Body of pancreas (tissue), 4 donors: ENCODE results near the gene SORCS1. TPM values are rescaled to one million over a fixed set of nuclear protein-coding genes. Genes with fewer than 3 reads are reported as not detected.

Source experiments
- ATAC-seq: fragments of 150-250 bp; one replicate; pipeline ENCODE4 v1.9.1; 2016
- DNase-seq, 4 donors: peaks; one replicate each; pipeline ENCODE4 v3.0.0-alpha.2; 2019
- H3K27ac ChIP-seq, 4 donors: fragments of 200-600 bp; sonication (generic); 1 replicate in 3 of 4; 2 replicates in 1 of 4; pipeline versions ENCODE4 v1.5.1 to v1.6.1; 2016 to 2019; ENCODE audit warnings: mild to moderate bottlenecking in 1 of 4, mixed read lengths in 1 of 4, moderate library complexity in 1 of 4
- H3K27me3 ChIP-seq, 2 donors: fragments of 200-600 bp; sonication (generic); one replicate each; pipeline ENCODE4 v1.6.0; 2016; ENCODE audit warnings: mild to moderate bottlenecking in 1 of 2
- H3K36me3 ChIP-seq, 2 donors: fragments of 200-600 bp; sonication (generic); replicated peaks in 1 of 2; 2 replicates each; pipeline ENCODE4 v1.5.1; 2016; ENCODE audit warnings: low read depth in 2 of 2; ENCODE audit not compliant: insufficient read depth in 1 of 2
- H3K4me1 ChIP-seq: fragments of 200-600 bp; sonication (generic); one replicate; pipeline ENCODE4 v1.6.0; 2016
- H3K4me3 ChIP-seq, 2 donors: fragments of 200-600 bp; sonication (generic); 1 replicate in 1 of 2; 2 replicates in 1 of 2; pipeline ENCODE4 v1.5.1; 2016 to 2019
- H3K9me3 ChIP-seq, 3 donors: fragments of 200-600 bp; sonication (generic); 1 replicate in 2 of 3; 2 replicates in 1 of 3; pipeline ENCODE4 v1.5.1; 2016
- CTCF ChIP-seq, 7 experiments: fragments of 450-650 bp in 4 of 7; fragments of 200-600 bp in 3 of 7; sonication (generic) in 3 of 7; IDR thresholded peaks; one replicate each; pipeline ENCODE4 v1.5.1; 2016 to 2019; ENCODE audit warnings: antibody characterized with exemption in 7 of 7
- POLR2A ChIP-seq, 3 donors: fragments of 450-650 bp; IDR thresholded peaks; one replicate each; pipeline ENCODE4 v1.6.1; 2016; ENCODE audit warnings: antibody characterized with exemption in 3 of 3, mild to moderate bottlenecking in 2 of 3
- WGBS, 2 donors: methylation state at CpG; one replicate each; pipeline ENCODE4 v1.1.5; 2017; 5-methylcytosine and 5-hydroxymethylcytosine counted together
- intact Hi-C: fragments of 100-400 bp; cut with DNase I; formaldehyde crosslinking; loops from one replicate; pipeline ENCODE4 v1.15.1; 2023
- total RNA-seq, 2 donors: library from RNA; depleted of rRNA; stranded (reverse); fragments of >200 nt; gene quantifications; one replicate each; pipeline ENCODE4 v1.1.0, GENCODE V29; 2016

Gene SORCS1
- total RNA-seq, 2 donors from 2014 or later = 1.3 to 6.0 TPM

GRCh38 chr10:107122703-107123102 lies 41.8 kb downstream of the SORCS1 start:
- Histone ChIP-seq H3K27me3 (no peaks in the 10 kb centered on the region), H3K27ac (no peak overlapping the region), H3K4me3 (no peak overlapping the region), H3K36me3 (no peaks in the 10 kb centered on the region), H3K4me1 (no peaks in the 10 kb centered on the region), H3K9me3 (no peaks in the 10 kb centered on the region)
- no peak for TF ChIP-seq POLR2A (IDR thresholded peaks at IDR 0.05)
- no peak for TF ChIP-seq CTCF (IDR thresholded peaks at IDR 0.05)
- intact Hi-C loops = no loop called here
- 34 to 48% methylated on average over 2 of the region's 2 CpGs for WGBS, 2 donors
- no peak for ATAC-seq
- DNase-seq = no peak

DNA sequence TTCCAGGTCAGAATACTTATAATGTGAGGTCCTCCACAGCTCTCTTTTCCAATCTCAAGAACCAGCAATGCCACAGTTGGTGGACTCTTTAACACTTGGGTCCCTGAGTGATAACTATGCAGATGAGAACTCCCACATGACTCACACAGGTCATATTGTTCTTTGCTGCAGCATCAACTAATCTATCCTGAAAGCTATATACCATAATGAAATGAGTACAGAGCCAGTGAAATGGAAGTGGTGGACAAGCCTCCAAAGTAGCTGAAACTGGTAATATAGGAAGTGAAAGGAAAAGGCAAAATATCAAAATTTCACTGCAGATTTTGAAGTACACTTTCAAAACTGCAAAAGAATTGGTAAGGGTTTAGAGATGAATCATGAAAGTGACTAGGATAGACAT lies 45.6 kb downstream of the SORCS1 start:
- intact Hi-C loops = no loop called here
- Histone ChIP-seq H3K9me3 (no peaks in the 10 kb centered on the region), H3K4me3 (no peak overlapping the region), H3K4me1 (no peaks in the 10 kb centered on the region), H3K27me3 (no peaks in the 10 kb centered on the region), H3K36me3 (no peaks in the 10 kb centered on the region), H3K27ac (no peak overlapping the region)
- no peak for ATAC-seq
- DNase-seq = no peak
- TF ChIP-seq CTCF (IDR thresholded peaks at IDR 0.05) (no peak), POLR2A (IDR thresholded peaks at IDR 0.05) (no peak)

DNA sequence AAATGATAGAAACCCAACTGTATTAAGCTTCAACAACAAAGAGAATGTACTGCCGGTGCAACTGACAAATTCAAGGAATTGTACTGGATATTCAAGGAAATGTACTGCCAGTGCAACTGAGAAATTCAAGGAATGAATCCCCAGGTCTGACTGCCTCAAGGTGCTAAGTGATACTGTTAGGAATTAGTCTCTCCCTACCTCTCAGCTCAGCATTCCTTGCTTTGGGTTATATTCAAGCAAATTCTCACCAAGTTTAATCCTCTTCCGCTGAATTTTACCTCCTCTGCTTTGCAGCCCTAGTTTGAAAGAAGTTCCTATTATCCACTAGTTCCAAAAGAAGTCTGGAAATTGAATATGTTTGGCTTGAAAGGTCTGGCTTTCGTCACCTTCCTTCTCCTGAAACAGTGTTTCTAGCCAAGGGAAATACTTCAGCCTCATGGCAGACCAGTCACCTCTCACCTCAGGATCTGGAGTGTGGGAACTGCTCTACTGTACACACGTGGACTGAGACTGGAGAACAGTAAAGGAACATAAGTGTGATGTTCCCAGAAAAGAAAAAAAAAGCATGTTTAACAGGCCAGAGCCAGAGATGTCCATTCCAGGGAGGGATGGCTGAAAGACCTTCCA lies 60.4 kb downstream of the SORCS1 start:
- Histone ChIP-seq H3K9me3 (peaks cover 0 to 1% (median 0%) of the 10 kb centered on the region in 3 donors), H3K36me3 (no peaks in the 10 kb centered on the region), H3K27ac (no peak overlapping the region), H3K4me3 (no peak overlapping the region), H3K4me1 (peaks cover 6% of the 10 kb centered on the region), H3K27me3 (no peaks in the 10 kb centered on the region)
- DNase-seq (no peak), ATAC-seq (no peak)
- intact Hi-C loops = no loop called here
- TF ChIP-seq POLR2A (IDR thresholded peaks at IDR 0.05) = no peak
- TF ChIP-seq CTCF (IDR thresholded peaks at IDR 0.05) = no peak
- WGBS, 2 donors = 53 to 56% methylated on average over 4 of the region's 4 CpGs

GRCh38 chr10:107103174-107104025 lies 61.1 kb downstream of the SORCS1 start:
- H3K27me3 ChIP-seq = no peaks in the 10 kb centered on the region
- no peaks in the 10 kb centered on the region for H3K36me3 ChIP-seq
- ATAC-seq (no peak), DNase-seq (peak in 1 of 4 donors; percentile 2)
- WGBS, 2 donors = 21 to 38% methylated on average over 8 of the region's 8 CpGs
- H3K9me3 ChIP-seq = no peaks in the 10 kb centered on the region
- TF ChIP-seq CTCF (IDR thresholded peaks at IDR 0.05) = no peak
- TF ChIP-seq POLR2A (IDR thresholded peaks at IDR 0.05) = no peak
- intact Hi-C loops = no loop called here
- no peak overlapping the region for H3K27ac ChIP-seq
- no peak overlapping the region for H3K4me3 ChIP-seq
- peaks cover 6% of the 10 kb centered on the region for H3K4me1 ChIP-seq
